Measurements from ENCODE around the gene LRRC18. TPM values are rescaled to one million over a fixed set of nuclear protein-coding genes. Genes with fewer than 3 reads are reported as not detected.

Gene LRRC18
- total RNA-seq, 2 experiments from 2014 or later, result 0.16 TPM; not detected in 1

GRCh38 chr10:48926764-48927540 lies 12.7 kb downstream of the LRRC18 start:
- peaks cover 5% of the 10 kb centered on the region for H3K27me3 Mint-ChIP-seq (ENCODE audit: low read depth)
- no peaks in the 10 kb centered on the region for H3K9me3 Mint-ChIP-seq (ENCODE audit: insufficient read depth)
- POLR2A ChIA-PET, result no interaction called here
- CTCF ChIA-PET, result no interaction called here
- no peak overlapping the region for H3K27ac Mint-ChIP-seq
- H3K36me3 Mint-ChIP-seq (ENCODE audit: low read depth), result no peaks in the 10 kb centered on the region
- no peak overlapping the region for H3K4me3 Mint-ChIP-seq
- DNase-seq, result no peak
- H3K4me1 Mint-ChIP-seq (ENCODE audit: low read depth), result no peaks in the 10 kb centered on the region
- ATAC-seq, result no peak

- CTCF ChIA-PET, result no interaction called here
- POLR2A ChIA-PET, result no interaction called here
- H3K4me1 Mint-ChIP-seq (ENCODE audit: low read depth), result no peaks in the 10 kb centered on the region
- H3K4me3 Mint-ChIP-seq, result no peak overlapping the region
- H3K27ac Mint-ChIP-seq, result no peak overlapping the region
- DNase-seq (no peak), ATAC-seq (no peak)
- H3K36me3 Mint-ChIP-seq (ENCODE audit: low read depth), result no peaks in the 10 kb centered on the region
- no peaks in the 10 kb centered on the region for H3K9me3 Mint-ChIP-seq (ENCODE audit: insufficient read depth)
- H3K27me3 Mint-ChIP-seq (ENCODE audit: low read depth), result peaks cover 5% of the 10 kb centered on the region
These were observed 13.4 kb downstream of the LRRC18 start for GRCh38 chr10:48926255-48926654.

GRCh38 chr10:48924988-48925387 lies 14.7 kb downstream of the LRRC18 start:
- H3K9me3 Mint-ChIP-seq (ENCODE audit: insufficient read depth), result no peaks in the 10 kb centered on the region
- H3K4me1 Mint-ChIP-seq (ENCODE audit: low read depth), result no peaks in the 10 kb centered on the region
- no peak for DNase-seq
- no peak overlapping the region for H3K4me3 Mint-ChIP-seq
- no peaks in the 10 kb centered on the region for H3K36me3 Mint-ChIP-seq (ENCODE audit: low read depth)
- CTCF ChIA-PET, result no interaction called here
- POLR2A ChIA-PET, result no interaction called here
- no peak for ATAC-seq
- H3K27ac Mint-ChIP-seq, result no peak overlapping the region
- H3K27me3 Mint-ChIP-seq (ENCODE audit: low read depth), result peaks cover 5% of the 10 kb centered on the region

- no peaks in the 10 kb centered on the region for H3K36me3 Mint-ChIP-seq (ENCODE audit: low read depth)
- ChIA-PET POLR2A (no interaction called here), CTCF (no interaction called here)
- DNase-seq (no peak), ATAC-seq (no peak)
- H3K27ac Mint-ChIP-seq, result no peak overlapping the region
- no peak overlapping the region for H3K4me3 Mint-ChIP-seq
- H3K9me3 Mint-ChIP-seq (ENCODE audit: insufficient read depth), result no peaks in the 10 kb centered on the region
- no peaks in the 10 kb centered on the region for H3K4me1 Mint-ChIP-seq (ENCODE audit: low read depth)
- H3K27me3 Mint-ChIP-seq (ENCODE audit: low read depth), result peaks cover 11% of the 10 kb centered on the region
These were observed 15.9 kb downstream of the LRRC18 start for GRCh38 chr10:48923748-48924147.

GRCh38 chr10:48913674-48914073 lies 26.0 kb downstream of the LRRC18 start:
- ChIA-PET POLR2A (no interaction called here), CTCF (no interaction called here)
- Mint-ChIP-seq H3K4me1 (ENCODE audit: low read depth) (no peaks in the 10 kb centered on the region), H3K27me3 (ENCODE audit: low read depth) (peaks cover 8% of the 10 kb centered on the region), H3K9me3 (ENCODE audit: insufficient read depth) (no peaks in the 10 kb centered on the region), H3K36me3 (ENCODE audit: low read depth) (no peaks in the 10 kb centered on the region), H3K4me3 (no peak overlapping the region), H3K27ac (no peak overlapping the region)
- DNase-seq (no peak), ATAC-seq (no peak)

GRCh38 chr10:48910548-48910947 lies 29.1 kb downstream of the LRRC18 start:
- Mint-ChIP-seq H3K4me3 (no peak overlapping the region), H3K27me3 (ENCODE audit: low read depth) (peaks cover 6% of the 10 kb centered on the region), H3K9me3 (ENCODE audit: insufficient read depth) (no peaks in the 10 kb centered on the region), H3K4me1 (ENCODE audit: low read depth) (no peaks in the 10 kb centered on the region), H3K36me3 (ENCODE audit: low read depth) (no peaks in the 10 kb centered on the region), H3K27ac (no peak overlapping the region)
- ChIA-PET CTCF (no interaction called here), POLR2A (no interaction called here)
- DNase-seq (no peak), ATAC-seq (no peak)

- Mint-ChIP-seq H3K4me1 (ENCODE audit: low read depth) (no peaks in the 10 kb centered on the region), H3K9me3 (ENCODE audit: insufficient read depth) (no peaks in the 10 kb centered on the region), H3K27me3 (ENCODE audit: low read depth) (peaks cover 6% of the 10 kb centered on the region), H3K27ac (no peak overlapping the region), H3K4me3 (no peak overlapping the region), H3K36me3 (ENCODE audit: low read depth) (no peaks in the 10 kb centered on the region)
- DNase-seq (no peak), ATAC-seq (no peak)
- POLR2A ChIA-PET, result no interaction called here
- CTCF ChIA-PET, result no interaction called here
These were observed 31.9 kb downstream of the LRRC18 start for GRCh38 chr10:48907730-48908129.

GRCh38 chr10:48906841-48907240 lies 32.8 kb downstream of the LRRC18 start:
- Mint-ChIP-seq H3K9me3 (ENCODE audit: insufficient read depth) (no peaks in the 10 kb centered on the region), H3K27me3 (ENCODE audit: low read depth) (peaks cover 6% of the 10 kb centered on the region), H3K36me3 (ENCODE audit: low read depth) (no peaks in the 10 kb centered on the region), H3K4me1 (ENCODE audit: low read depth) (no peaks in the 10 kb centered on the region), H3K27ac (no peak overlapping the region), H3K4me3 (no peak overlapping the region)
- ChIA-PET CTCF (no interaction called here), POLR2A (no interaction called here)
- ATAC-seq (no peak), DNase-seq (no peak)

- Mint-ChIP-seq H3K27ac (no peak overlapping the region), H3K27me3 (ENCODE audit: low read depth) (peaks cover 4% of the 10 kb centered on the region), H3K4me3 (no peak overlapping the region), H3K4me1 (ENCODE audit: low read depth) (no peaks in the 10 kb centered on the region), H3K9me3 (ENCODE audit: insufficient read depth) (no peaks in the 10 kb centered on the region), H3K36me3 (ENCODE audit: low read depth) (no peaks in the 10 kb centered on the region)
- ATAC-seq (no peak), DNase-seq (no peak)
- ChIA-PET POLR2A (no interaction called here), CTCF (no interaction called here)
These were observed 34.3 kb downstream of the LRRC18 start for GRCh38 chr10:48905311-48905710.

GRCh38 chr10:48904861-48905260 lies 34.8 kb downstream of the LRRC18 start:
- ChIA-PET POLR2A (no interaction called here), CTCF (no interaction called here)
- ATAC-seq, result no peak
- no peaks in the 10 kb centered on the region for H3K4me1 Mint-ChIP-seq (ENCODE audit: low read depth)
- no peaks in the 10 kb centered on the region for H3K9me3 Mint-ChIP-seq (ENCODE audit: insufficient read depth)
- DNase-seq, result no peak
- H3K27me3 Mint-ChIP-seq (ENCODE audit: low read depth), result peaks cover 4% of the 10 kb centered on the region
- H3K4me3 Mint-ChIP-seq, result no peak overlapping the region
- no peak overlapping the region for H3K27ac Mint-ChIP-seq
- no peaks in the 10 kb centered on the region for H3K36me3 Mint-ChIP-seq (ENCODE audit: low read depth)

GRCh38 chr10:48903151-48903550 lies 36.5 kb downstream of the LRRC18 start:
- Mint-ChIP-seq H3K27ac (no peak overlapping the region), H3K4me3 (no peak overlapping the region), H3K36me3 (ENCODE audit: low read depth) (no peaks in the 10 kb centered on the region), H3K27me3 (ENCODE audit: low read depth) (peaks cover 4% of the 10 kb centered on the region), H3K4me1 (ENCODE audit: low read depth) (no peaks in the 10 kb centered on the region), H3K9me3 (ENCODE audit: insufficient read depth) (no peaks in the 10 kb centered on the region)
- DNase-seq (no peak), ATAC-seq (no peak)
- CTCF ChIA-PET, result no interaction called here
- POLR2A ChIA-PET, result no interaction called here

- no peak overlapping the region for H3K27ac Mint-ChIP-seq
- DNase-seq, result no peak
- ATAC-seq, result no peak
- H3K27me3 Mint-ChIP-seq (ENCODE audit: low read depth), result no peaks in the 10 kb centered on the region
- no peak overlapping the region for H3K4me3 Mint-ChIP-seq
- H3K4me1 Mint-ChIP-seq (ENCODE audit: low read depth), result no peaks in the 10 kb centered on the region
- CTCF ChIA-PET, result interaction anchor here (0.6 kb wide), 1 partner anchor 614 kb away, joined by 3 read pairs; no protein-coding TSS in a partner anchor
- H3K36me3 Mint-ChIP-seq (ENCODE audit: low read depth), result no peaks in the 10 kb centered on the region
- POLR2A ChIA-PET, result no interaction called here
- no peaks in the 10 kb centered on the region for H3K9me3 Mint-ChIP-seq (ENCODE audit: insufficient read depth)
These were observed 37.5 kb downstream of the LRRC18 start for GRCh38 chr10:48902096-48902495.

GRCh38 chr10:48901319-48901718 lies 38.3 kb downstream of the LRRC18 start:
- H3K4me1 Mint-ChIP-seq (ENCODE audit: low read depth), result no peaks in the 10 kb centered on the region
- ChIA-PET POLR2A (no interaction called here), CTCF (no interaction called here)
- no peak overlapping the region for H3K27ac Mint-ChIP-seq
- H3K36me3 Mint-ChIP-seq (ENCODE audit: low read depth), result no peaks in the 10 kb centered on the region
- no peaks in the 10 kb centered on the region for H3K27me3 Mint-ChIP-seq (ENCODE audit: low read depth)
- ATAC-seq (no peak), DNase-seq (no peak)
- no peaks in the 10 kb centered on the region for H3K9me3 Mint-ChIP-seq (ENCODE audit: insufficient read depth)
- no peak overlapping the region for H3K4me3 Mint-ChIP-seq
